WTC11 (cell line): ENCODE measurements around the gene KLHDC1.

Experiments
- ETV6 ChIP-seq: sonication (generic); formaldehyde crosslinking; IDR thresholded peaks from 2 replicates; pipeline ENCODE4 v1.8.1; 2022; ENCODE audit warnings: mild to moderate bottlenecking, missing genetic modification reagents
- GABPB1 ChIP-seq: sonication (generic); formaldehyde crosslinking; IDR thresholded peaks from 2 replicates; pipeline ENCODE4 v1.8.1; 2023; ENCODE audit warnings: mild to moderate bottlenecking, missing genetic modification reagents
- SP1 ChIP-seq: sonication (generic); formaldehyde crosslinking; conservative IDR thresholded peaks from 2 replicates; pipeline ENCODE4 v1.8.1; 2022; ENCODE audit warnings: missing genetic modification reagents
- USF1 ChIP-seq: sonication (generic); formaldehyde crosslinking; IDR thresholded peaks from 2 replicates; pipeline ENCODE4 v1.8.0; 2022; ENCODE audit warnings: mild to moderate bottlenecking, missing genetic modification reagents
- TF ChIP-seq, protein P1 (sequence below): sonication (generic); formaldehyde crosslinking; IDR thresholded peaks from 2 replicates; pipeline ENCODE4 v1.8.1; 2022; ENCODE audit warnings: missing genetic modification reagents, borderline replicate concordance
- TF ChIP-seq, protein P2 (sequence below): fragments of 200-600 bp; IDR thresholded peaks from 2 replicates; pipeline ENCODE4 v1.8.0; 2022; ENCODE audit warnings: antibody characterized with exemption

DNA sequence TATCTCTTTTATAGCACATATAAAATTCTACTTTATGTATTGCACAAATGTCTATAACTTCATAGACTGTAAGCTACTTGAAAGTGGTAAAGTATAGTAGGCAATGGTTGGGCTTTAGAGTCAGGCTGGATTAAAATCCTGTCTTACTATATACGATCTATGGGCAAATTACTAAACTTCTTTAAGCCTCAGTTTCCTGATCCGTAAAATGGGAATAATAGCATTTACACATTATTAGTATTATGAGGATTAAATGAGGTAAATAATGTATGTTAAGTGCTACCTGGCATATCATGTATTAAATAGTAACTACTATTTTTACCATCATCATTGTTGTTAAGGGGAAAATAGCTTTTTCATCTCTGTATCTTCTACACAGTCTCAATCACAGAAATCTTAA lies 19.3 kb upstream of the KLHDC1 start:
- TF ChIP-seq, protein P1, sequence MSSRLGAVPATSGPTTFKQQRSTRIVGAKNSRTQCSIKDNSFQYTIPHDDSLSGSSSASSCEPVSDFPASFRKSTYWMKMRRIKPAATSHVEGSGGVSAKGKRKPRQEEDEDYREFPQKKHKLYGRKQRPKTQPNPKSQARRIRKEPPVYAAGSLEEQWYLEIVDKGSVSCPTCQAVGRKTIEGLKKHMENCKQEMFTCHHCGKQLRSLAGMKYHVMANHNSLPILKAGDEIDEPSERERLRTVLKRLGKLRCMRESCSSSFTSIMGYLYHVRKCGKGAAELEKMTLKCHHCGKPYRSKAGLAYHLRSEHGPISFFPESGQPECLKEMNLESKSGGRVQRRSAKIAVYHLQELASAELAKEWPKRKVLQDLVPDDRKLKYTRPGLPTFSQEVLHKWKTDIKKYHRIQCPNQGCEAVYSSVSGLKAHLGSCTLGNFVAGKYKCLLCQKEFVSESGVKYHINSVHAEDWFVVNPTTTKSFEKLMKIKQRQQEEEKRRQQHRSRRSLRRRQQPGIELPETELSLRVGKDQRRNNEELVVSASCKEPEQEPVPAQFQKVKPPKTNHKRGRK: no peak
- no peak for TF ChIP-seq USF1 (CRISPR knock-in tag)
- TF ChIP-seq ETV6 (CRISPR knock-in tag): no peak
- TF ChIP-seq GABPB1 (CRISPR knock-in tag): no peak
- TF ChIP-seq, protein P2, sequence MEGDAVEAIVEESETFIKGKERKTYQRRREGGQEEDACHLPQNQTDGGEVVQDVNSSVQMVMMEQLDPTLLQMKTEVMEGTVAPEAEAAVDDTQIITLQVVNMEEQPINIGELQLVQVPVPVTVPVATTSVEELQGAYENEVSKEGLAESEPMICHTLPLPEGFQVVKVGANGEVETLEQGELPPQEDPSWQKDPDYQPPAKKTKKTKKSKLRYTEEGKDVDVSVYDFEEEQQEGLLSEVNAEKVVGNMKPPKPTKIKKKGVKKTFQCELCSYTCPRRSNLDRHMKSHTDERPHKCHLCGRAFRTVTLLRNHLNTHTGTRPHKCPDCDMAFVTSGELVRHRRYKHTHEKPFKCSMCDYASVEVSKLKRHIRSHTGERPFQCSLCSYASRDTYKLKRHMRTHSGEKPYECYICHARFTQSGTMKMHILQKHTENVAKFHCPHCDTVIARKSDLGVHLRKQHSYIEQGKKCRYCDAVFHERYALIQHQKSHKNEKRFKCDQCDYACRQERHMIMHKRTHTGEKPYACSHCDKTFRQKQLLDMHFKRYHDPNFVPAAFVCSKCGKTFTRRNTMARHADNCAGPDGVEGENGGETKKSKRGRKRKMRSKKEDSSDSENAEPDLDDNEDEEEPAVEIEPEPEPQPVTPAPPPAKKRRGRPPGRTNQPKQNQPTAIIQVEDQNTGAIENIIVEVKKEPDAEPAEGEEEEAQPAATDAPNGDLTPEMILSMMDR: no peak
- TF ChIP-seq SP1 (CRISPR knock-in tag): no peak
